SU-DHL-6 (cell line): ENCODE data around the gene ZNF311.

Experiments
- H2AFZ ChIP-seq: fragments of 200-600 bp; sonication (generic); 2 replicates; pipeline ENCODE4 v1.6.1; 2014; ENCODE audit warnings: low read depth, mild to moderate bottlenecking, moderate library complexity, mixed read lengths, antibody characterized with exemption, low read length; ENCODE audit not compliant: severe bottlenecking
- H3F3A ChIP-seq: fragments of 200-600 bp; shearing (Covaris generic); 2 replicates; pipeline ENCODE4 v1.6.0; 2016; ENCODE audit warnings: antibody characterized with exemption, mild to moderate bottlenecking; ENCODE audit not compliant: insufficient read depth
- H3K27ac ChIP-seq: fragments of 200-600 bp; sonication (generic); 2 replicates; pipeline ENCODE4 v1.5.1; 2016; ENCODE audit warnings: low read depth, mild to moderate bottlenecking, low read length, moderate library complexity, mixed read lengths
- H3K27me3 ChIP-seq: fragments of 200-600 bp; sonication (generic), shearing (Covaris generic); 2 replicates; pipeline ENCODE4 v1.6.0; 2014; ENCODE audit warnings: mild to moderate bottlenecking, low read length
- H3K36me3 ChIP-seq: fragments of 200-600 bp; sonication (generic); 2 replicates; pipeline ENCODE4 v1.6.1; 2014; ENCODE audit warnings: mild to moderate bottlenecking, low read length, mixed read lengths
- H3K4me2 ChIP-seq: fragments of 300-600, 200-600 bp; shearing (Covaris generic), sonication (generic); 2 replicates; pipeline ENCODE4 v1.6.0; 2014; ENCODE audit warnings: low read length, low read depth, mild to moderate bottlenecking; ENCODE audit not compliant: poor library complexity, severe bottlenecking
- H3K4me3 ChIP-seq: fragments of 200-600 bp; sonication (generic); 2 replicates; pipeline ENCODE4 v1.5.1; 2014; ENCODE audit warnings: antibody characterized with exemption, low read length, mild to moderate bottlenecking, mixed read lengths; ENCODE audit not compliant: insufficient read depth, poor library complexity, severe bottlenecking
- H3K79me2 ChIP-seq: fragments of 200-600 bp; sonication (generic); 2 replicates; pipeline ENCODE4 v1.6.1; 2014; ENCODE audit warnings: mild to moderate bottlenecking, low read length, moderate library complexity; ENCODE audit not compliant: insufficient read depth
- H3K9ac ChIP-seq: fragments of 200-600 bp; sonication (generic); 2 replicates; pipeline ENCODE4 v1.7.0; 2014; ENCODE audit warnings: mild to moderate bottlenecking, low read length
- H3K9me2 ChIP-seq: fragments of 200-600 bp; sonication (generic); replicated peaks from 2 replicates; pipeline ENCODE4 v1.6.1; 2014; ENCODE audit warnings: low read length; ENCODE audit not compliant: insufficient read depth
- H3K9me3 ChIP-seq: fragments of 200-600 bp; sonication (generic); 2 replicates; pipeline ENCODE4 v1.6.1; 2014; ENCODE audit warnings: low read length, mixed read lengths; ENCODE audit not compliant: insufficient read depth
- H4K20me1 ChIP-seq: fragments of 200-600 bp; sonication (generic); 2 replicates; pipeline ENCODE4 v1.6.1; 2014; ENCODE audit warnings: low read depth, mild to moderate bottlenecking, antibody characterized with exemption, low read length, moderate library complexity, mixed read lengths
- EZH2phosphoT487 ChIP-seq: fragments of 200-600 bp; sonication (generic), shearing (Covaris generic); conservative IDR thresholded peaks from 2 replicates; pipeline ENCODE4 v1.6.1; 2018; ENCODE audit warnings: mild to moderate bottlenecking, antibody characterized with exemption, low read length, moderate library complexity, mixed read lengths
- TF ChIP-seq, protein P1 (sequence below): fragments of 200-600 bp; sonication (generic); IDR thresholded peaks from one replicate; pipeline ENCODE4 v1.5.1; 2017; ENCODE audit warnings: antibody characterized with exemption, mild to moderate bottlenecking, low read length, moderate library complexity; ENCODE audit not compliant: insufficient read depth, poor library complexity, severe bottlenecking

ZNF311 gene

DNA sequence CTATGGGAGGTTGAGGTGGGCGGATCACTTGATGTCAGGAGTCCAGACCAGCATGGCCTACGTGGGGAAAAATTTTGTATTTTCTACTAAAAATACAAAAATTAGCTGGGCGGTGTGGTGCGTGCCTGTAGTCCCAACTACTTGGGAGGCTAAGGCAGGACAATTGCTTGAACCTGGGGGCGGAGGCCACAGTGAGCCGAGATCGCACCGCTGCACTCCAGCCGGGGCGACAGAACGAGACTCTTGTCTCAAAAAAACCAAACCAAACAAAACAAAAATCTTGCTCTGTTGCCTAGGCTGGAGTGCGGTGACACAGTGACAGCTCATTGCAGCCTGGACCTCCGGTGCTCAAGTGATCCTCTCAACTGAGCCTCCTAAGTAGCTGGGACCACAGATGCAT lies 23.7 kb upstream of the ZNF311 start:
- TF ChIP-seq, protein P1, sequence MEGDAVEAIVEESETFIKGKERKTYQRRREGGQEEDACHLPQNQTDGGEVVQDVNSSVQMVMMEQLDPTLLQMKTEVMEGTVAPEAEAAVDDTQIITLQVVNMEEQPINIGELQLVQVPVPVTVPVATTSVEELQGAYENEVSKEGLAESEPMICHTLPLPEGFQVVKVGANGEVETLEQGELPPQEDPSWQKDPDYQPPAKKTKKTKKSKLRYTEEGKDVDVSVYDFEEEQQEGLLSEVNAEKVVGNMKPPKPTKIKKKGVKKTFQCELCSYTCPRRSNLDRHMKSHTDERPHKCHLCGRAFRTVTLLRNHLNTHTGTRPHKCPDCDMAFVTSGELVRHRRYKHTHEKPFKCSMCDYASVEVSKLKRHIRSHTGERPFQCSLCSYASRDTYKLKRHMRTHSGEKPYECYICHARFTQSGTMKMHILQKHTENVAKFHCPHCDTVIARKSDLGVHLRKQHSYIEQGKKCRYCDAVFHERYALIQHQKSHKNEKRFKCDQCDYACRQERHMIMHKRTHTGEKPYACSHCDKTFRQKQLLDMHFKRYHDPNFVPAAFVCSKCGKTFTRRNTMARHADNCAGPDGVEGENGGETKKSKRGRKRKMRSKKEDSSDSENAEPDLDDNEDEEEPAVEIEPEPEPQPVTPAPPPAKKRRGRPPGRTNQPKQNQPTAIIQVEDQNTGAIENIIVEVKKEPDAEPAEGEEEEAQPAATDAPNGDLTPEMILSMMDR = no peak
- no peak for TF ChIP-seq EZH2phosphoT487
- H3K9me3 ChIP-seq = no peaks in the 10 kb centered on the region
- no peaks in the 10 kb centered on the region; the same call in 1 of the 2 replicates for H3K9me2 ChIP-seq
- no peak overlapping the region for H3K27ac ChIP-seq
- H4K20me1 ChIP-seq = no peaks in the 10 kb centered on the region
- no peak overlapping the region for H3K9ac ChIP-seq
- H3F3A ChIP-seq = no peaks in the 10 kb centered on the region
- H2AFZ ChIP-seq = no peak overlapping the region
- no peak overlapping the region for H3K4me2 ChIP-seq
- no peaks in the 10 kb centered on the region for H3K36me3 ChIP-seq
- H3K27me3 ChIP-seq = 0 out of 2 replicates have a peak, but pooled peaks cover 5% of the 10 kb centered on the region
- H3K79me2 ChIP-seq = no peaks in the 10 kb centered on the region
- no peak overlapping the region for H3K4me3 ChIP-seq

DNA sequence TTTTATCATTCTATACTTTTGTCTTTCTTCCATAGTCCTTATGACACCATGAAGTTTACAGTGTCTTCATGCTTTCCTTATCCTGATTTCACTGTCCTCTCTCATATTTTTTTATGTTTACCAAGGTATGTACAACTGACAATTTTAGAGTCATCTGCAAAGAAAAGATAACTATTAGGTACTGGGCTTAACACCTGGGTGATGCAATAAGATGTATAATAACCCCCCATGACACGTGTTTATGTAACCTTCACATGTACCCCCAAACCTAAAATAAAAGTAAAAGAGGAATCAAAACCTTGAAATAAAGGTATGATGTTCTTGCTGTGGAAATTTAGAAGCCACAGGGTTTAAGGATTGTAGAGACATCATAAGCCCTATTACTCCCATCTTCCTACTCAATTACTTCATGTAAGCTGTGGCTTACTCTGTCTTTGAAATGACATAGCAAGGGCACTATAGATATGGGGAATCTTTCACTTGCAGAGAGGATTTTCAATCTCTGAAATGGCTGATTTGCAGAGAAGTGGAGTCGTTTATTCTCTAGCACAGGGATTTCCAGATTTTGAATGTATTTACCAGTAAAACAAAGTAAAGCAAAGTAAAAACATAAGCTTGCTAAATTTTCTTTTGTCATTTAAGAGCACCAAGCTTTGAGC lies 20.9 kb upstream of the ZNF311 start:
- Histone ChIP-seq H3K36me3 (no peaks in the 10 kb centered on the region), H3K27me3 (0 out of 2 replicates have a peak, but pooled peaks cover 5% of the 10 kb centered on the region), H3K4me3 (no peak overlapping the region), H3K4me2 (no peak overlapping the region), H3K27ac (no peak overlapping the region), H3K9ac (no peak overlapping the region), H3K9me2 (no peaks in the 10 kb centered on the region; the same call in 1 of the 2 replicates), H3K79me2 (no peaks in the 10 kb centered on the region), H3K9me3 (no peaks in the 10 kb centered on the region), H3F3A (no peaks in the 10 kb centered on the region), H4K20me1 (no peaks in the 10 kb centered on the region), H2AFZ (no peak overlapping the region)
- TF ChIP-seq EZH2phosphoT487 = no peak
- TF ChIP-seq, protein P1 = no peak

DNA sequence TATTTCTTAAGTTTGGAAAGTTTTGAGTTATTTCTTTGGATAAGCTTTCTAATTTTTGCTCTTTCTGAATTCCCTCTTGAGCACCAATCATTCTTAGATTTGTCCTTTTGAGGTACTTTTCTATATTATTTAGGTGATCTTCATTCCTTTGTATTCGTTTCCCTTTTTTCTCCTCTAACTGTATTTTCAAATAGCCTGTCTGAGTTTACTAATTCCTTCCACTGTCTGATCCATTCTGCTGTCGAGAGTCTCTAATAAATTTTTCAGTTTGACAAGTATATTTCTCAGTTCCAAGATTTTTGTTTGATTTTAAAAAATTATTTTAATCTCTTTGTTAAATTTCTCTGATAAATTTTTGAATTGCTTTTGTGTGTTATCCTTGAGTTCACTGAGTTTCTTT lies 16.3 kb upstream of the ZNF311 start:
- Histone ChIP-seq H3K36me3 (no peaks in the 10 kb centered on the region), H3K9me2 (no peaks in the 10 kb centered on the region; the same call in 1 of the 2 replicates), H3K27ac (no peak overlapping the region), H3K27me3 (0 out of 2 replicates have a peak, but pooled peaks cover 5% of the 10 kb centered on the region), H3K4me3 (no peak overlapping the region), H3F3A (no peaks in the 10 kb centered on the region), H3K9me3 (no peaks in the 10 kb centered on the region), H3K9ac (no peak overlapping the region), H2AFZ (no peak overlapping the region), H3K79me2 (no peaks in the 10 kb centered on the region), H3K4me2 (no peak overlapping the region), H4K20me1 (no peaks in the 10 kb centered on the region)
- TF ChIP-seq EZH2phosphoT487 = no peak
- TF ChIP-seq, protein P1 = no peak
